ENCODE measurements around the gene SUN2.

The SUN2 gene

GRCh38 chr22:38724176-38724575, 31.6 kb downstream of the SUN2 start:
- DNase-seq (ENCODE audit: insufficient read length, low spot score) (no peak), FAIRE-seq (no peak)
- no peak for TF ChIP-seq CTCF (IDR thresholded peaks at IDR 0.05; ENCODE audit: insufficient read depth, missing control alignments)

- DNase-seq (ENCODE audit: insufficient read length, low spot score) (no peak), FAIRE-seq (no peak)
- no peak for TF ChIP-seq CTCF (IDR thresholded peaks at IDR 0.05; ENCODE audit: insufficient read depth, missing control alignments)
These were observed 34.2 kb downstream of the SUN2 start for GRCh38 chr22:38721551-38721950.

GRCh38 chr22:38720350-38720749, 35.4 kb downstream of the SUN2 start:
- DNase-seq (ENCODE audit: insufficient read length, low spot score), result no peak
- no peak for TF ChIP-seq CTCF (IDR thresholded peaks at IDR 0.05; ENCODE audit: insufficient read depth, missing control alignments)
- FAIRE-seq, result no peak

- DNase-seq (ENCODE audit: insufficient read length, low spot score), result no peak
- no peak for FAIRE-seq
- TF ChIP-seq CTCF (IDR thresholded peaks at IDR 0.05; ENCODE audit: insufficient read depth, missing control alignments), result no peak
These were observed 36.6 kb downstream of the SUN2 start for GRCh38 chr22:38719196-38719595.

GRCh38 chr22:38718414-38718813, 37.4 kb downstream of the SUN2 start:
- DNase-seq (ENCODE audit: insufficient read length, low spot score) (no peak), FAIRE-seq (no peak)
- TF ChIP-seq CTCF (IDR thresholded peaks at IDR 0.05; ENCODE audit: insufficient read depth, missing control alignments), result no peak

GRCh38 chr22:38717244-38717643, 38.6 kb downstream of the SUN2 start:
- no peak for TF ChIP-seq CTCF (IDR thresholded peaks at IDR 0.05; ENCODE audit: insufficient read depth, missing control alignments)
- no peak for DNase-seq (ENCODE audit: insufficient read length, low spot score)
- FAIRE-seq, result no peak

GRCh38 chr22:38716826-38717225, 39.0 kb downstream of the SUN2 start:
- DNase-seq (ENCODE audit: insufficient read length, low spot score) (no peak), FAIRE-seq (no peak)
- no peak for TF ChIP-seq CTCF (IDR thresholded peaks at IDR 0.05; ENCODE audit: insufficient read depth, missing control alignments)

Data from D721Med (cell line).